Caco-2 (cell line): ENCODE results near the gene MSTO1. TPM values are rescaled to one million over a fixed set of nuclear protein-coding genes. Genes with fewer than 3 reads are reported as not detected.
"Not testable (repeated sequence)": the region's sequence is repeated elsewhere in the genome, so short reads cannot be mapped to it uniquely, and the experiment has no call there.

Experiments
- BruUV-seq: library from RNA; stranded (reverse); fragments of 400-500 nt; replicated peaks from 2 replicates; lab custom pipeline; 2021; lab: Mats Ljungman, UMichigan
- CTCF ChIA-PET: fragments of 300-600 bp; sonication (Branson Sonifier 250); formaldehyde crosslinking; loops from one replicate; lab custom pipeline; 2022; ENCODE audit warnings: antibody characterized with exemption; lab: Charles Lee
- POLR2A ChIA-PET: fragments of 300-600 bp; sonication (Branson Sonifier 250); formaldehyde crosslinking; loops from one replicate; lab custom pipeline; 2022; ENCODE audit warnings: antibody characterized with exemption; lab: Charles Lee
- DNase-seq, 2 experiments: peaks; one replicate each; pipeline versions ENCODE4 v3.0.0 to v3.0.0-alpha.2; 2020 to 2022
- H3K27me3 ChIP-seq: replicated peaks from 2 replicates; pipeline ENCODE4 v1.6.0; 2011; ENCODE audit warnings: low read length; ENCODE audit not compliant: control insufficient read depth, insufficient read depth
- H3K36me3 ChIP-seq: 2 replicates; pipeline ENCODE4 v1.5.1; 2011; ENCODE audit warnings: low read length; ENCODE audit not compliant: control insufficient read depth, insufficient read depth
- H3K4me1 ChIP-seq: fragments of 250-450 bp; sonication (Bioruptor Pico); 2 replicates; pipeline ENCODE4 v1.5.1; 2020; ENCODE audit warnings: mild to moderate bottlenecking
- H3K4me3 ChIP-seq: 2 replicates; pipeline ENCODE4 v1.5.1; 2011; ENCODE audit warnings: low read depth, mild to moderate bottlenecking, control low read depth, low read length
- H3K9me3 ChIP-seq: fragments of 250-450 bp; sonication (Bioruptor Pico); 2 replicates; pipeline ENCODE4 v1.5.1; 2020; ENCODE audit warnings: mild to moderate bottlenecking, moderate library complexity
- H3K27ac Mint-ChIP-seq: one replicate; pipeline ENCODE4 v1.8.0; 2022; ENCODE audit warnings: mixed read lengths; ENCODE audit not compliant: unreplicated experiment
- H3K27me3 Mint-ChIP-seq: one replicate; pipeline ENCODE4 v1.8.0; 2022; ENCODE audit warnings: mixed read lengths; ENCODE audit not compliant: insufficient read depth, unreplicated experiment
- H3K36me3 Mint-ChIP-seq: one replicate; pipeline ENCODE4 v1.8.0; 2022; ENCODE audit warnings: mild to moderate bottlenecking, mixed read lengths; ENCODE audit not compliant: insufficient read depth, unreplicated experiment
- H3K4me1 Mint-ChIP-seq: one replicate; pipeline ENCODE4 v1.8.0; 2022; ENCODE audit warnings: low read depth, mixed read lengths; ENCODE audit not compliant: unreplicated experiment
- H3K4me3 Mint-ChIP-seq: one replicate; pipeline ENCODE4 v1.8.0; 2022; ENCODE audit warnings: mild to moderate bottlenecking, moderate library complexity, mixed read lengths; ENCODE audit not compliant: unreplicated experiment
- H3K9me3 Mint-ChIP-seq: one replicate; pipeline ENCODE4 v1.8.0; 2022; ENCODE audit warnings: mixed read lengths; ENCODE audit not compliant: unreplicated experiment
- intact Hi-C: fragments of 100-400 bp; cut with micrococcal nuclease; formaldehyde crosslinking; loops from one replicate; pipeline ENCODE4 v1.10.0; 2022; ENCODE audit not compliant: unreplicated experiment
- total RNA-seq: library from RNA; stranded (reverse); gene quantifications from 2 replicates; pipeline ENCODE4 v1.2.3, GENCODE V29; 2022
- TF ChIP-seq, protein P1 (sequence below), 2 experiments: fragments of 200-600 bp in 1 of 2; IDR thresholded peaks; 1 replicate in 1 of 2; 2 replicates in 1 of 2; pipeline versions ENCODE4 v1.5.1 to v1.8.0; 2011 to 2022; ENCODE audit warnings: antibody characterized with exemption in 1 of 2, control low read depth in 1 of 2, inconsistent platforms in 1 of 2, low read depth in 1 of 2, low read length in 1 of 2, mild to moderate bottlenecking in 1 of 2, moderate library complexity in 1 of 2; ENCODE audit not compliant: insufficient read depth in 1 of 2, severe bottlenecking in 1 of 2, unreplicated experiment in 1 of 2

MSTO1 gene
- total RNA-seq, 1 experiment from 2014 or later: 65.3 TPM

DNA sequence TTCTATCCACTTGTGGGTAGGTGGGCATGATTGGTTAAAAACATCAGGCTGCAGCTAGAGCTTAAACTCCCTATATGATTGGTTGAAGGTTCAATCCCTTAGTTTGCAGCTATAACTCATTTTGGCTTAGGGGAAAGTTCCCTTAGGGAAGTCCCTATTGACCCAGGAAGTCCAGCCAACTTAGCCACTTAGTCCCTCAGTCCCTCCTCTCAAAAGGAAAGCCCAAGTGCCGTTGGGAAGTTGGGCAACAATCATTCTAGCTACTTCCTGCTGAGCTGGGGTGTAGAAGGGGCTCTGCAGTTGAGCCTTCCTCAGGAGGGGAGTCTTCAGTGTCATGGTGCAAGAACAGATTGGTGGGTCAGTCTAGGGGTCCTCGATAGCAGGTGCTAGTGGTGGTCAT lies 12.2 kb downstream of the MSTO1 start:
- Histone ChIP-seq H3K36me3 (no peaks in the 10 kb centered on the region), H3K27me3 (no peaks in the 10 kb centered on the region), H3K9me3 (no peaks in the 10 kb centered on the region), H3K4me1 (no peaks in the 10 kb centered on the region), H3K4me3 (no peak overlapping the region)
- CTCF ChIA-PET: no interaction called here
- TF ChIP-seq, protein P1, sequence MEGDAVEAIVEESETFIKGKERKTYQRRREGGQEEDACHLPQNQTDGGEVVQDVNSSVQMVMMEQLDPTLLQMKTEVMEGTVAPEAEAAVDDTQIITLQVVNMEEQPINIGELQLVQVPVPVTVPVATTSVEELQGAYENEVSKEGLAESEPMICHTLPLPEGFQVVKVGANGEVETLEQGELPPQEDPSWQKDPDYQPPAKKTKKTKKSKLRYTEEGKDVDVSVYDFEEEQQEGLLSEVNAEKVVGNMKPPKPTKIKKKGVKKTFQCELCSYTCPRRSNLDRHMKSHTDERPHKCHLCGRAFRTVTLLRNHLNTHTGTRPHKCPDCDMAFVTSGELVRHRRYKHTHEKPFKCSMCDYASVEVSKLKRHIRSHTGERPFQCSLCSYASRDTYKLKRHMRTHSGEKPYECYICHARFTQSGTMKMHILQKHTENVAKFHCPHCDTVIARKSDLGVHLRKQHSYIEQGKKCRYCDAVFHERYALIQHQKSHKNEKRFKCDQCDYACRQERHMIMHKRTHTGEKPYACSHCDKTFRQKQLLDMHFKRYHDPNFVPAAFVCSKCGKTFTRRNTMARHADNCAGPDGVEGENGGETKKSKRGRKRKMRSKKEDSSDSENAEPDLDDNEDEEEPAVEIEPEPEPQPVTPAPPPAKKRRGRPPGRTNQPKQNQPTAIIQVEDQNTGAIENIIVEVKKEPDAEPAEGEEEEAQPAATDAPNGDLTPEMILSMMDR (IDR thresholded peaks at IDR 0.05; ENCODE audit: insufficient read depth in 1 of 2, low read depth in 1 of 2, low read length in 1 of 2, severe bottlenecking in 1 of 2, unreplicated experiment in 1 of 2): no peak
- DNase-seq: no peak
- peaks cover 14% of the 10 kb centered on the region for H3K9me3 Mint-ChIP-seq
- intact Hi-C loops: no loop called here
- POLR2A ChIA-PET: no interaction called here
- no peak overlapping the region for H3K4me3 Mint-ChIP-seq
- no TSS peak for BruUV-seq
- no peaks in the 10 kb centered on the region for H3K27me3 Mint-ChIP-seq
- peaks cover 6% of the 10 kb centered on the region for H3K4me1 Mint-ChIP-seq
- no peaks in the 10 kb centered on the region for H3K36me3 Mint-ChIP-seq
- H3K27ac Mint-ChIP-seq: no peak overlapping the region

GRCh38 chr1:155623357-155623756 lies 13.3 kb downstream of the MSTO1 start:
- no peaks in the 10 kb centered on the region for H3K36me3 ChIP-seq
- ChIA-PET POLR2A (no interaction called here), CTCF (no interaction called here)
- no peaks in the 10 kb centered on the region for H3K9me3 ChIP-seq
- no peaks in the 10 kb centered on the region for H3K27me3 ChIP-seq
- Mint-ChIP-seq H3K9me3 (peaks cover 14% of the 10 kb centered on the region), H3K4me3 (no peak overlapping the region), H3K36me3 (no peaks in the 10 kb centered on the region), H3K27me3 (no peaks in the 10 kb centered on the region), H3K4me1 (peaks cover 6% of the 10 kb centered on the region), H3K27ac (no peak overlapping the region)
- no peak for DNase-seq
- intact Hi-C loops: no loop called here
- TF ChIP-seq, protein P1 (IDR thresholded peaks at IDR 0.05; ENCODE audit: insufficient read depth in 1 of 2, low read depth in 1 of 2, low read length in 1 of 2, severe bottlenecking in 1 of 2, unreplicated experiment in 1 of 2): no peak
- no peak overlapping the region for H3K4me3 ChIP-seq
- no peaks in the 10 kb centered on the region for H3K4me1 ChIP-seq
- BruUV-seq: no TSS peak

DNA sequence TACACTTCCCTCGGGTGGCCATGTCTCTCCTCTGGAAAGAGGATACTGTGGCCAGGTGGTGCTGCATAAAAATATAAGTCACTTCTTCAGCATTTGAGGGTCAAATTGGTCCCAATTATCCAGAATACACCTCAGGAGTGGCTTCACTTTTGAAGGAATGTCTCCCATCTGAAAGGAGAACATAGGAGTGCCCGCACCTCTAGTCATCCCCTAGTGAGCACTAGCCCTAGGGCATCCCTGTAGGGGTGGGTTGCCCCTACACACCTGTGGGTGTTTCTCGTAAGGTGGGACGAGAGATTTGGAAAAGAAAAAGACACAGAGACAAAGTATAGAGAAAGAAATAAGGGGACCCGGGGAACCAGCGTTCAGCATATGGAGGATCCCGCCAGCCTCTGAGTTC lies 16.4 kb downstream of the MSTO1 start:
- CTCF ChIA-PET, intact Hi-C loops, H3K9me3 ChIP-seq, H3K36me3 Mint-ChIP-seq, H3K4me3 Mint-ChIP-seq, H3K27me3 Mint-ChIP-seq, POLR2A ChIA-PET, H3K27me3 ChIP-seq, H3K4me1 Mint-ChIP-seq, H3K36me3 ChIP-seq, DNase-seq, H3K4me1 ChIP-seq, H3K4me3 ChIP-seq, BruUV-seq: not testable (repeated sequence)
- Mint-ChIP-seq H3K9me3 (peaks cover 14% of the 10 kb centered on the region), H3K27ac (peak overlapping the region; percentile 55)
